ENCODE measurements around the gene MS4A10. TPM values are rescaled to one million over a fixed set of nuclear protein-coding genes. Genes with fewer than 3 reads are reported as not detected.

The MS4A10 gene
- total RNA-seq, 1 experiment from 2014 or later = not detected

- Histone ChIP-seq H2AFZ (ENCODE audit: low read depth, low read length, poor library complexity, severe bottlenecking) (no peak overlapping the region), H3K9ac (ENCODE audit: low read length) (no peak overlapping the region), H3K4me3 (replicated peaks in 1 of 2; ENCODE audit: low read depth in 1 of 2, low read length in 2 of 2) (no peak overlapping the region), H3K9me2 (ENCODE audit: insufficient read depth) (no peaks in the 10 kb centered on the region), H3K27ac (ENCODE audit: low read depth, low read length) (no peak overlapping the region), H3K36me3 (ENCODE audit: control insufficient read depth in 1 of 2, insufficient read depth in 2 of 2, low read length in 2 of 2) (no peaks in the 10 kb centered on the region), H3K79me2 (ENCODE audit: insufficient read depth, low read length) (no peaks in the 10 kb centered on the region), H3K4me2 (ENCODE audit: low read length) (no peak overlapping the region), H3K4me1 (ENCODE audit: control insufficient read depth in 1 of 2, insufficient read depth in 2 of 2, low read length in 2 of 2) (peaks cover 0 to 19% of the 10 kb centered on the region in 2 experiments; a peak in 3 of 4 replicates), H3K9me3 (ENCODE audit: control insufficient read depth in 1 of 2, insufficient read depth in 1 of 2, low read depth in 1 of 2, low read length in 2 of 2) (no peaks in the 10 kb centered on the region), H4K20me1 (ENCODE audit: insufficient read depth) (no peaks in the 10 kb centered on the region), H3K27me3 (ENCODE audit: insufficient read depth, low read length) (no peaks in the 10 kb centered on the region)
- ChIA-PET POLR2A (no interaction called here), RAD21 (ENCODE audit: low non-redundant PET in 1 of 2, low total read pairs in 2 of 2, uncharacterized antibody in 2 of 2, unreplicated experiment in 2 of 2) (no interaction called here), CTCF (interaction anchor here (1.4 kb wide), 1 partner anchor 17 kb away, joined by 5 read pairs; no protein-coding TSS in a partner anchor)
- intact Hi-C loops (cut with micrococcal nuclease) = no loop called here
- DNase-seq (ENCODE audit: low read depth, low spot score) (no peak), ATAC-seq (no peak)
- TF ChIP-seq CEBPB (IDR thresholded peaks at IDR 0.05; ENCODE audit: low read depth) (no peak), ZBTB33 (IDR thresholded peaks at IDR 0.05; ENCODE audit: extremely low read depth, insufficient replicate concordance, low read length) (no peak)
- BruUV-seq (replicated peaks) = no TSS peak
These were observed 5.1 kb upstream of the MS4A10 start for GRCh38 chr11:60780065-60780464.

- CTCF ChIA-PET = no interaction called here
These were observed 4.4 kb upstream of the MS4A10 start for GRCh38 chr11:60780774-60781173.

More at GRCh38 chr11:60780774-60781173, 4.4 kb upstream of the MS4A10 start:
- Histone ChIP-seq H3K27me3 (ENCODE audit: insufficient read depth, low read length) (no peaks in the 10 kb centered on the region), H3K4me1 (ENCODE audit: control insufficient read depth in 1 of 2, insufficient read depth in 2 of 2, low read length in 2 of 2) (peaks cover 0 to 12% of the 10 kb centered on the region in 2 experiments; a peak in 3 of 4 replicates), H3K27ac (ENCODE audit: low read depth, low read length) (no peak overlapping the region), H3K4me3 (replicated peaks in 1 of 2; ENCODE audit: low read depth in 1 of 2, low read length in 2 of 2) (no peak overlapping the region), H3K4me2 (ENCODE audit: low read length) (no peak overlapping the region), H3K9ac (ENCODE audit: low read length) (no peak overlapping the region), H3K9me3 (ENCODE audit: control insufficient read depth in 1 of 2, insufficient read depth in 1 of 2, low read depth in 1 of 2, low read length in 2 of 2) (no peaks in the 10 kb centered on the region), H3K79me2 (ENCODE audit: insufficient read depth, low read length) (no peaks in the 10 kb centered on the region), H3K9me2 (ENCODE audit: insufficient read depth) (no peaks in the 10 kb centered on the region), H4K20me1 (ENCODE audit: insufficient read depth) (no peaks in the 10 kb centered on the region), H2AFZ (ENCODE audit: low read depth, low read length, poor library complexity, severe bottlenecking) (no peak overlapping the region), H3K36me3 (ENCODE audit: control insufficient read depth in 1 of 2, insufficient read depth in 2 of 2, low read length in 2 of 2) (no peaks in the 10 kb centered on the region)
- ChIA-PET RAD21 (ENCODE audit: low non-redundant PET in 1 of 2, low total read pairs in 2 of 2, uncharacterized antibody in 2 of 2, unreplicated experiment in 2 of 2) (no interaction called here), POLR2A (no interaction called here)
- intact Hi-C loops (cut with micrococcal nuclease) = no loop called here
- ATAC-seq (no peak), DNase-seq (ENCODE audit: low read depth, low spot score) (no peak)
- no peak for TF ChIP-seq POLR2AphosphoS5 (IDR thresholded peaks at IDR 0.05; ENCODE audit: low read depth, low read length)
- no peak for TF ChIP-seq CBX3 (IDR thresholded peaks at IDR 0.05; ENCODE audit: low read depth)
- no peak for TF ChIP-seq FOSL1 (IDR thresholded peaks at IDR 0.05; ENCODE audit: low read depth)
- TF ChIP-seq SRF (IDR thresholded peaks at IDR 0.05; ENCODE audit: low read depth) = no peak
- TF ChIP-seq YY1 (IDR thresholded peaks at IDR 0.05; ENCODE audit: extremely low read depth, insufficient replicate concordance, low read depth, low read length) = no peak
- TF ChIP-seq EZH2phosphoT487 (IDR thresholded peaks at IDR 0.05; ENCODE audit: borderline replicate concordance) = no peak
- TF ChIP-seq SIN3A (IDR thresholded peaks at IDR 0.05; ENCODE audit: low read depth) = no peak
- TF ChIP-seq ZNF274 (IDR thresholded peaks at IDR 0.05; ENCODE audit: low read depth, low read length) = no peak
- TF ChIP-seq REST (IDR thresholded peaks at IDR 0.05; ENCODE audit: low read depth) = no peak
- TF ChIP-seq CEBPB (IDR thresholded peaks at IDR 0.05; ENCODE audit: low read depth) = no peak
- TF ChIP-seq ELF1 (IDR thresholded peaks at IDR 0.05; ENCODE audit: borderline replicate concordance, low read depth) = no peak
- TF ChIP-seq EGR1 (IDR thresholded peaks at IDR 0.05; ENCODE audit: low read depth) = no peak
- BruUV-seq (replicated peaks) = no TSS peak

Data from HCT116 (cell line).